ENCODE data around the gene ADD3. TPM values are rescaled to one million over a fixed set of nuclear protein-coding genes. Genes with fewer than 3 reads are reported as not detected.

Gene ADD3
- total and polyA plus RNA-seq, 2 of the 13 experiments (the other 11 are each of a cell fraction or from before 2014, with no cell fraction given) = 44.7 to 57.5 TPM

- TF ChIP-seq, protein P1, sequence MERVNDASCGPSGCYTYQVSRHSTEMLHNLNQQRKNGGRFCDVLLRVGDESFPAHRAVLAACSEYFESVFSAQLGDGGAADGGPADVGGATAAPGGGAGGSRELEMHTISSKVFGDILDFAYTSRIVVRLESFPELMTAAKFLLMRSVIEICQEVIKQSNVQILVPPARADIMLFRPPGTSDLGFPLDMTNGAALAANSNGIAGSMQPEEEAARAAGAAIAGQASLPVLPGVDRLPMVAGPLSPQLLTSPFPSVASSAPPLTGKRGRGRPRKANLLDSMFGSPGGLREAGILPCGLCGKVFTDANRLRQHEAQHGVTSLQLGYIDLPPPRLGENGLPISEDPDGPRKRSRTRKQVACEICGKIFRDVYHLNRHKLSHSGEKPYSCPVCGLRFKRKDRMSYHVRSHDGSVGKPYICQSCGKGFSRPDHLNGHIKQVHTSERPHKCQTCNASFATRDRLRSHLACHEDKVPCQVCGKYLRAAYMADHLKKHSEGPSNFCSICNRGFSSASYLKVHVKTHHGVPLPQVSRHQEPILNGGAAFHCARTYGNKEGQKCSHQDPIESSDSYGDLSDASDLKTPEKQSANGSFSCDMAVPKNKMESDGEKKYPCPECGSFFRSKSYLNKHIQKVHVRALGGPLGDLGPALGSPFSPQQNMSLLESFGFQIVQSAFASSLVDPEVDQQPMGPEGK (CRISPR knock-in tag; IDR thresholded peaks at IDR 0.05) = peak; percentile 87; the same call in 1 of the 2 replicates
- no peak; the same call in 1 of the 2 replicates for TF ChIP-seq ZFP90 (CRISPR knock-in tag; IDR thresholded peaks at IDR 0.05; ENCODE audit: borderline replicate concordance)
- 0 out of 2 replicates have a peak, but pooled peaks have one; percentile 37 for TF ChIP-seq HES4 (CRISPR knock-in tag; IDR thresholded peaks at IDR 0.05; ENCODE audit: borderline replicate concordance)
- TF ChIP-seq, protein P2, sequence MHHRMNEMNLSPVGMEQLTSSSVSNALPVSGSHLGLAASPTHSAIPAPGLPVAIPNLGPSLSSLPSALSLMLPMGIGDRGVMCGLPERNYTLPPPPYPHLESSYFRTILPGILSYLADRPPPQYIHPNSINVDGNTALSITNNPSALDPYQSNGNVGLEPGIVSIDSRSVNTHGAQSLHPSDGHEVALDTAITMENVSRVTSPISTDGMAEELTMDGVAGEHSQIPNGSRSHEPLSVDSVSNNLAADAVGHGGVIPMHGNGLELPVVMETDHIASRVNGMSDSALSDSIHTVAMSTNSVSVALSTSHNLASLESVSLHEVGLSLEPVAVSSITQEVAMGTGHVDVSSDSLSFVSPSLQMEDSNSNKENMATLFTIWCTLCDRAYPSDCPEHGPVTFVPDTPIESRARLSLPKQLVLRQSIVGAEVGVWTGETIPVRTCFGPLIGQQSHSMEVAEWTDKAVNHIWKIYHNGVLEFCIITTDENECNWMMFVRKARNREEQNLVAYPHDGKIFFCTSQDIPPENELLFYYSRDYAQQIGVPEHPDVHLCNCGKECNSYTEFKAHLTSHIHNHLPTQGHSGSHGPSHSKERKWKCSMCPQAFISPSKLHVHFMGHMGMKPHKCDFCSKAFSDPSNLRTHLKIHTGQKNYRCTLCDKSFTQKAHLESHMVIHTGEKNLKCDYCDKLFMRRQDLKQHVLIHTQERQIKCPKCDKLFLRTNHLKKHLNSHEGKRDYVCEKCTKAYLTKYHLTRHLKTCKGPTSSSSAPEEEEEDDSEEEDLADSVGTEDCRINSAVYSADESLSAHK (CRISPR knock-in tag; IDR thresholded peaks at IDR 0.05; ENCODE audit: borderline replicate concordance) = no peak
- TF ChIP-seq ZNF205 (CRISPR knock-in tag; IDR thresholded peaks at IDR 0.05) = no peak; the same call in 1 of the 2 replicates
- no peak; the same call in 1 of the 2 replicates for TF ChIP-seq ZBTB2 (CRISPR knock-in tag; IDR thresholded peaks at IDR 0.05; ENCODE audit: low read depth)
- TF ChIP-seq ZNF629 (CRISPR knock-in tag; conservative IDR thresholded peaks at IDR 0.05) = no peak
- TF ChIP-seq KLF15 (CRISPR knock-in tag; IDR thresholded peaks at IDR 0.05; ENCODE audit: borderline replicate concordance) = no peak
- TF ChIP-seq RBM22 (optimal IDR thresholded peaks at IDR 0.05; ENCODE audit: low read length) = no peak
- TF ChIP-seq HCFC1 (IDR thresholded peaks at IDR 0.05; ENCODE audit: low read depth, low read length) = no peak
- TF ChIP-seq KDM5A (IDR thresholded peaks at IDR 0.05; ENCODE audit: borderline replicate concordance, low read length) = no peak
- no peak for TF ChIP-seq SUZ12 (IDR thresholded peaks at IDR 0.05; ENCODE audit: low read depth, low read length)
- TF ChIP-seq, protein P3, sequence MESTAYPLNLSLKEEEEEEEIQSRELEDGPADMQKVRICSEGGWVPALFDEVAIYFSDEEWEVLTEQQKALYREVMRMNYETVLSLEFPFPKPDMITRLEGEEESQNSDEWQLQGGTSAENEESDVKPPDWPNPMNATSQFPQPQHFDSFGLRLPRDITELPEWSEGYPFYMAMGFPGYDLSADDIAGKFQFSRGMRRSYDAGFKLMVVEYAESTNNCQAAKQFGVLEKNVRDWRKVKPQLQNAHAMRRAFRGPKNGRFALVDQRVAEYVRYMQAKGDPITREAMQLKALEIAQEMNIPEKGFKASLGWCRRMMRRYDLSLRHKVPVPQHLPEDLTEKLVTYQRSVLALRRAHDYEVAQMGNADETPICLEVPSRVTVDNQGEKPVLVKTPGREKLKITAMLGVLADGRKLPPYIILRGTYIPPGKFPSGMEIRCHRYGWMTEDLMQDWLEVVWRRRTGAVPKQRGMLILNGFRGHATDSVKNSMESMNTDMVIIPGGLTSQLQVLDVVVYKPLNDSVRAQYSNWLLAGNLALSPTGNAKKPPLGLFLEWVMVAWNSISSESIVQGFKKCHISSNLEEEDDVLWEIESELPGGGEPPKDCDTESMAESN (CRISPR knock-in tag; conservative IDR thresholded peaks at IDR 0.05) = no peak
- TF ChIP-seq ESRRA (CRISPR knock-in tag; IDR thresholded peaks at IDR 0.05; ENCODE audit: low read depth) = no peak
- TF ChIP-seq, protein P4, sequence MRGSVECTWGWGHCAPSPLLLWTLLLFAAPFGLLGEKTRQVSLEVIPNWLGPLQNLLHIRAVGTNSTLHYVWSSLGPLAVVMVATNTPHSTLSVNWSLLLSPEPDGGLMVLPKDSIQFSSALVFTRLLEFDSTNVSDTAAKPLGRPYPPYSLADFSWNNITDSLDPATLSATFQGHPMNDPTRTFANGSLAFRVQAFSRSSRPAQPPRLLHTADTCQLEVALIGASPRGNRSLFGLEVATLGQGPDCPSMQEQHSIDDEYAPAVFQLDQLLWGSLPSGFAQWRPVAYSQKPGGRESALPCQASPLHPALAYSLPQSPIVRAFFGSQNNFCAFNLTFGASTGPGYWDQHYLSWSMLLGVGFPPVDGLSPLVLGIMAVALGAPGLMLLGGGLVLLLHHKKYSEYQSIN (CRISPR knock-in tag; IDR thresholded peaks at IDR 0.05; ENCODE audit: borderline replicate concordance) = no peak
- no peak for TF ChIP-seq ZNF460 (CRISPR knock-in tag; IDR thresholded peaks at IDR 0.05; ENCODE audit: borderline replicate concordance)
- no peak for TF ChIP-seq ZNF138 (CRISPR knock-in tag; IDR thresholded peaks at IDR 0.05; ENCODE audit: low read depth)
- TF ChIP-seq ISX (CRISPR knock-in tag; conservative IDR thresholded peaks at IDR 0.05) = no peak
- no peak for TF ChIP-seq ZFYVE20 (CRISPR knock-in tag; IDR thresholded peaks at IDR 0.05; ENCODE audit: borderline replicate concordance, low read depth)
- TF ChIP-seq ZNF367 (CRISPR knock-in tag; IDR thresholded peaks at IDR 0.05; ENCODE audit: borderline replicate concordance) = 0 out of 2 replicates have a peak, but pooled peaks have one; percentile 37
- TF ChIP-seq KDM2A (CRISPR knock-in tag; IDR thresholded peaks at IDR 0.05; ENCODE audit: borderline replicate concordance, low read depth) = no peak
Observed at GRCh38 chr10:110007161-110007700, 553 bp upstream of the ADD3 start (continued).

Measured in HepG2 (cell line).